Endothelial cell of umbilical vein (primary cell): ENCODE results near the gene PLEKHA5. TPM values are rescaled to one million over a fixed set of nuclear protein-coding genes. Genes with fewer than 3 reads are reported as not detected.

Experiments
- BruUV-seq: library from RNA; stranded (reverse); fragments of 400-500 nt; replicated peaks from 2 replicates; lab custom pipeline; 2021; lab: Mats Ljungman, UMichigan
- CTCF ChIA-PET: fragments of 300-600, 350-600 bp; sonication (Branson Sonifier 250); formaldehyde crosslinking; loops from one replicate; lab custom pipeline; 2021; ENCODE audit warnings: antibody characterized with exemption, inconsistent platforms; lab: Charles Lee
- POLR2A ChIA-PET: fragments of 300-600, 350-600 bp; sonication (Branson Sonifier 250); formaldehyde crosslinking; loops from one replicate; lab custom pipeline; 2021; ENCODE audit warnings: antibody characterized with exemption, inconsistent platforms; lab: Charles Lee
- DNase-seq: peaks from one replicate; pipeline ENCODE4 v3.0.0-alpha.2; 2011; ENCODE audit warnings: low read depth, low spot score
- FAIRE-seq: peaks from 2 replicates; lab custom pipeline; 2011; peaks lifted over from hg19 to GRCh38; lab: Jason Lieb, UNC
- H2AFZ ChIP-seq: 2 replicates; pipeline ENCODE4 v1.6.0; 2012; ENCODE audit warnings: low read depth, low read length, control low read depth, inconsistent platforms
- H3K27ac ChIP-seq: 2 replicates; pipeline ENCODE4 v1.5.1; 2011; ENCODE audit warnings: low read depth, mild to moderate bottlenecking, control low read depth, low read length, moderate library complexity; ENCODE audit not compliant: insufficient read depth
- H3K27me3 ChIP-seq, 2 experiments: 2 replicates each; pipeline versions ENCODE4 v1.6.0 to v1.6.1; 2011; ENCODE audit warnings: low read length in 2 of 2, mixed read lengths in 1 of 2; ENCODE audit not compliant: control insufficient read depth in 2 of 2, insufficient read depth in 2 of 2
- H3K36me3 ChIP-seq, 2 experiments: 2 replicates in 1 of 2; 3 replicates in 1 of 2; pipeline ENCODE4 v1.5.1; 2011; ENCODE audit warnings: low read length in 2 of 2, mild to moderate bottlenecking in 1 of 2, moderate library complexity in 1 of 2; ENCODE audit not compliant: control insufficient read depth in 2 of 2, insufficient read depth in 2 of 2; ENCODE audit errors: extremely low read depth in 1 of 2
- H3K4me1 ChIP-seq: 3 replicates; pipeline ENCODE4 v1.5.1; 2011; ENCODE audit warnings: mild to moderate bottlenecking, low read length; ENCODE audit not compliant: control insufficient read depth, insufficient read depth; ENCODE audit errors: extremely low read depth
- H3K4me2 ChIP-seq: 2 replicates; pipeline ENCODE4 v1.6.1; 2011; ENCODE audit warnings: low read length, control low read depth, mixed read lengths; ENCODE audit not compliant: insufficient read depth
- H3K4me3 ChIP-seq, 3 experiments: fragments of 200-600 bp in 1 of 3; sonication (generic), shearing (Covaris generic) in 1 of 3; replicated peaks in 1 of 3; 2 replicates each; pipeline ENCODE4 v1.5.1; 2011 to 2016; ENCODE audit warnings: control low read depth in 3 of 3, low read length in 3 of 3, mild to moderate bottlenecking in 2 of 3, inconsistent platforms in 1 of 3, low read depth in 1 of 3, moderate library complexity in 1 of 3; ENCODE audit not compliant: insufficient read depth in 1 of 3
- H3K79me2 ChIP-seq: 2 replicates; pipeline ENCODE4 v1.6.0; 2012; ENCODE audit warnings: low read length, inconsistent platforms; ENCODE audit not compliant: control insufficient read depth, insufficient read depth
- H3K9ac ChIP-seq: replicated peaks from 2 replicates; pipeline ENCODE3; 2011; ENCODE audit warnings: low read length, control low read depth; ENCODE audit not compliant: insufficient read depth; ENCODE audit errors: extremely low read depth
- H3K9me1 ChIP-seq: replicated peaks from 3 replicates; pipeline ENCODE4 v1.6.0; 2011; ENCODE audit warnings: mild to moderate bottlenecking, low read length; ENCODE audit not compliant: control insufficient read depth, insufficient read depth; ENCODE audit errors: extremely low read depth
- H3K9me3 ChIP-seq: replicated peaks from 2 replicates; pipeline ENCODE4 v1.5.1; 2012; ENCODE audit warnings: low read length, inconsistent platforms; ENCODE audit not compliant: control insufficient read depth, insufficient read depth
- H4K20me1 ChIP-seq: replicated peaks from 2 replicates; pipeline ENCODE3; 2011; ENCODE audit warnings: mild to moderate bottlenecking, low read length; ENCODE audit not compliant: control insufficient read depth, insufficient read depth; ENCODE audit errors: extremely low read depth
- CTCF ChIP-seq, 2 donors: IDR thresholded peaks; 1 replicate in 1 of 2; 2 replicates in 1 of 2; pipeline ENCODE4 v1.5.1; 2011; ENCODE audit warnings: low read length in 2 of 2, mild to moderate bottlenecking in 2 of 2, moderate library complexity in 2 of 2, control low read depth in 1 of 2, inconsistent platforms in 1 of 2, low read depth in 1 of 2; ENCODE audit not compliant: insufficient read depth in 1 of 2; ENCODE audit errors: extremely low read depth in 1 of 2
- EZH2 ChIP-seq: IDR thresholded peaks from 2 replicates; pipeline ENCODE4 v1.6.1; 2012; ENCODE audit warnings: borderline replicate concordance, low read depth, mild to moderate bottlenecking, moderate library complexity, low read length, inconsistent platforms; ENCODE audit not compliant: severe bottlenecking
- FOS ChIP-seq: IDR thresholded peaks from 2 replicates; pipeline ENCODE4 v1.6.1; 2011; ENCODE audit warnings: mild to moderate bottlenecking, low read length, moderate library complexity, borderline replicate concordance; ENCODE audit not compliant: insufficient read depth
- GATA2 ChIP-seq: IDR thresholded peaks from 2 replicates; pipeline ENCODE4 v1.7.0; 2011; ENCODE audit warnings: low read depth, mild to moderate bottlenecking, moderate library complexity, mixed read lengths, low read length; ENCODE audit not compliant: insufficient read length, insufficient read depth
- JUN ChIP-seq: IDR thresholded peaks from 2 replicates; pipeline ENCODE4 v1.6.1; 2011; ENCODE audit warnings: borderline replicate concordance, low read depth; ENCODE audit not compliant: insufficient read length, insufficient read depth
- MAX ChIP-seq: IDR thresholded peaks from 2 replicates; pipeline ENCODE4 v1.6.1; 2011; ENCODE audit not compliant: insufficient read depth, insufficient read length
- MYC ChIP-seq: IDR thresholded peaks from one replicate; pipeline ENCODE4 v1.6.1; 2011; ENCODE audit warnings: mild to moderate bottlenecking, low read depth, low read length
- POLR2A ChIP-seq: IDR thresholded peaks from 2 replicates; pipeline ENCODE4 v1.6.1; 2012; ENCODE audit warnings: low read depth, mild to moderate bottlenecking, control low read depth, low read length
- POLR2AphosphoS5 ChIP-seq: IDR thresholded peaks from 2 replicates; pipeline ENCODE4 v1.6.1; 2012; ENCODE audit warnings: low read depth, mild to moderate bottlenecking, control low read depth, low read length, moderate library complexity; ENCODE audit not compliant: insufficient read depth
- dilution Hi-C: fragments of 300-500 bp; cut with MboI; formaldehyde crosslinking; loops from one replicate; pipeline ENCODE4 v1.15.0; 2019; ENCODE audit warnings: low sequenced_read_pairs; ENCODE audit not compliant: extremely low pct_ligation_motif_present
- intact Hi-C: fragments of 100-400 bp; cut with micrococcal nuclease; formaldehyde crosslinking; loops from one replicate; pipeline ENCODE4 v1.10.0; 2022
- polyA plus RNA-seq, 4 experiments: library from polyadenylated mRNA; depleted of rRNA in 3 of 4; stranded (reverse) in 3 of 4; unstranded in 1 of 4; fragments of >200 nt; gene quantifications; 2 replicates each; pipeline versions ENCODE4 v1.2.1 to v1.2.3, GENCODE V29; 2011 to 2012; ENCODE audit warnings: missing spikeins in 1 of 4
- total RNA-seq: library from RNA; stranded (reverse); gene quantifications from 2 replicates; pipeline ENCODE4 v1.2.3, GENCODE V29; 2021

PLEKHA5 gene
- total and polyA plus RNA-seq, 2 donors (not counting 3 experiments of a cell fraction or from before 2014, with no cell fraction given) = 2.5 to 12.7 TPM

GRCh38 chr12:19171731-19172130 lies 42.2 kb downstream of the PLEKHA5 start:
- no peaks in the 10 kb centered on the region for H3K27me3 ChIP-seq
- H3K9ac ChIP-seq = no peak overlapping the region
- H3K79me2 ChIP-seq = no peaks in the 10 kb centered on the region
- dilution Hi-C loops (no loop called here), intact Hi-C loops (no loop called here)
- no peaks in the 10 kb centered on the region for H4K20me1 ChIP-seq
- H3K36me3 ChIP-seq = no peaks in the 10 kb centered on the region
- TF ChIP-seq FOS (no peak), POLR2A (no peak), EZH2 (no peak), MAX (no peak), CTCF (IDR thresholded peaks at IDR 0.05; ENCODE audit: extremely low read depth in 1 of 2, insufficient read depth in 1 of 2, low read depth in 1 of 2, low read length in 2 of 2) (no peak), GATA2 (no peak), JUN (no peak), MYC (no peak), POLR2AphosphoS5 (no peak)
- no peak overlapping the region for H3K4me2 ChIP-seq
- BruUV-seq = no TSS peak
- no peaks in the 10 kb centered on the region for H3K9me3 ChIP-seq
- H2AFZ ChIP-seq = no peak overlapping the region
- ChIA-PET CTCF (interaction anchor here (0.9 to 1.0 kb wide), 2 partner anchors 11 to 15 kb away, joined by 3 to 5 read pairs; no protein-coding TSS in a partner anchor), POLR2A (no interaction called here)
- no peak overlapping the region for H3K27ac ChIP-seq
- DNase-seq (no peak), FAIRE-seq (no peak)
- H3K9me1 ChIP-seq = peaks cover 2% of the 10 kb centered on the region
- no peaks in the 10 kb centered on the region for H3K4me1 ChIP-seq
- no peak overlapping the region for H3K4me3 ChIP-seq
